Measurements from ENCODE around the gene GDA. TPM values are rescaled to one million over a fixed set of nuclear protein-coding genes. Genes with fewer than 3 reads are reported as not detected.

The GDA gene
- total RNA-seq, 1 experiment from 2014 or later: 3.6 TPM

DNA sequence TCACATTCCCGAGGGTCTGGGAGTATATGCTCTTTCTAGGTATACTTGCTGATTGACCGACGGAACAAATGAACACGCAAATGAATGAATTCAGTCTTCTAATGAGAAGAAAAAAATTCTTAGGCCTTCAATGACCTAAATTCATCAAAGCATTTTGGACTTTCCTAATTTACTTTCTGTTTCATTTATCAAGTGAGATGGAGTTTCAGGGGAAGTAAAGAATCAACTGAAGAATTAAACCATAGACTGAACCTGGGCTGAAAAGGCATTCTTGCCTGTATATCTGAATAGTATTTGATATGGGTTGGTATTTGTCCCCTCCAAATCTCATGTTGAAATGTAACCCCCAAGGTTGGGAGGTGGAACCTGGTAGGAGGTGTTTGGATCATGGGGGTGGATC, 151.6 kb downstream of the GDA start:
- no peaks in the 10 kb centered on the region for H3K23me2 ChIP-seq (ENCODE audit: insufficient read length, low read depth, low read length, poor library complexity, severe bottlenecking)
- H3K79me1 ChIP-seq (ENCODE audit: insufficient read depth, low read depth, low read length, poor library complexity, severe bottlenecking): no peaks in the 10 kb centered on the region
- H2BK12ac ChIP-seq (ENCODE audit: insufficient read length, low read depth, low read length): no peak overlapping the region
- H2BK15ac ChIP-seq (ENCODE audit: low read depth, low read length): no peak overlapping the region
- peaks cover 3 to 9% of the 10 kb centered on the region in 2 experiments; a peak in 2 of 4 replicates for H3K4me1 Mint-ChIP-seq
- no peak for DNase-seq
- H4K5ac ChIP-seq (ENCODE audit: insufficient read length, low read depth, low read length): no peak overlapping the region
- H3K18ac ChIP-seq (ENCODE audit: insufficient read length, low read depth, low read length): no peak overlapping the region
- no peak overlapping the region for H4K8ac ChIP-seq (replicated peaks; ENCODE audit: insufficient read length, low read depth, low read length)
- H2BK20ac ChIP-seq (ENCODE audit: low read depth, low read length, poor library complexity, severe bottlenecking): no peak overlapping the region
- H3K9ac ChIP-seq (ENCODE audit: extremely low read depth, insufficient read length, low read length): no peak overlapping the region
- H3K4me3 Mint-ChIP-seq: no peak overlapping the region
- no peak overlapping the region for H2BK5ac ChIP-seq (ENCODE audit: insufficient read length, low read length)
- H3K9me3 ChIP-seq (ENCODE audit: control insufficient read depth, low read depth, low read length): no peaks in the 10 kb centered on the region
- H3K79me2 ChIP-seq (ENCODE audit: insufficient read depth, low read length): no peaks in the 10 kb centered on the region
- H3T11ph ChIP-seq (ENCODE audit: low read length): no peak overlapping the region
- H3K14ac ChIP-seq (ENCODE audit: insufficient read depth, low read length): no peak overlapping the region
- TF ChIP-seq, protein P1, sequence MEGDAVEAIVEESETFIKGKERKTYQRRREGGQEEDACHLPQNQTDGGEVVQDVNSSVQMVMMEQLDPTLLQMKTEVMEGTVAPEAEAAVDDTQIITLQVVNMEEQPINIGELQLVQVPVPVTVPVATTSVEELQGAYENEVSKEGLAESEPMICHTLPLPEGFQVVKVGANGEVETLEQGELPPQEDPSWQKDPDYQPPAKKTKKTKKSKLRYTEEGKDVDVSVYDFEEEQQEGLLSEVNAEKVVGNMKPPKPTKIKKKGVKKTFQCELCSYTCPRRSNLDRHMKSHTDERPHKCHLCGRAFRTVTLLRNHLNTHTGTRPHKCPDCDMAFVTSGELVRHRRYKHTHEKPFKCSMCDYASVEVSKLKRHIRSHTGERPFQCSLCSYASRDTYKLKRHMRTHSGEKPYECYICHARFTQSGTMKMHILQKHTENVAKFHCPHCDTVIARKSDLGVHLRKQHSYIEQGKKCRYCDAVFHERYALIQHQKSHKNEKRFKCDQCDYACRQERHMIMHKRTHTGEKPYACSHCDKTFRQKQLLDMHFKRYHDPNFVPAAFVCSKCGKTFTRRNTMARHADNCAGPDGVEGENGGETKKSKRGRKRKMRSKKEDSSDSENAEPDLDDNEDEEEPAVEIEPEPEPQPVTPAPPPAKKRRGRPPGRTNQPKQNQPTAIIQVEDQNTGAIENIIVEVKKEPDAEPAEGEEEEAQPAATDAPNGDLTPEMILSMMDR (conservative IDR thresholded peaks at IDR 0.05): no peak
- no peak overlapping the region for H3K56ac ChIP-seq (ENCODE audit: insufficient read length, low read depth, low read length)
- H2AFZ ChIP-seq (ENCODE audit: low read length): no peak overlapping the region
- no peak overlapping the region for H4K91ac ChIP-seq (ENCODE audit: insufficient read length, low read depth, low read length)
- WGBS (ENCODE audit: extremely low coverage, insufficient read length, low lambda C conversion rate): no CpG with 5 or more reads among the region's 4 CpGs
- H2AK5ac ChIP-seq (ENCODE audit: insufficient read length, low read length): no peak overlapping the region
- H3K4ac ChIP-seq (ENCODE audit: low read depth, low read length): no peak overlapping the region
- no peak overlapping the region for H3K4me2 ChIP-seq (ENCODE audit: insufficient read depth, insufficient read length, low read length)
- H3K23ac ChIP-seq (ENCODE audit: insufficient read length, low read depth, low read length): no peak overlapping the region
- H3K9me3 Mint-ChIP-seq: no peaks in the 10 kb centered on the region
- H2BK120ac ChIP-seq (ENCODE audit: low read depth, low read length, poor library complexity, severe bottlenecking): no peak overlapping the region
- no peaks in the 10 kb centered on the region for H4K20me1 ChIP-seq (ENCODE audit: control insufficient read depth, insufficient read depth, insufficient read length)
- no peaks in the 10 kb centered on the region for H3K27me3 ChIP-seq (ENCODE audit: insufficient read depth, low read length)
- H3K27ac Mint-ChIP-seq: peak overlapping the region in 1 of 3 experiments; percentile 30; a peak in 1 of 7 replicates
- no peaks in the 10 kb centered on the region for H3K36me3 Mint-ChIP-seq (ENCODE audit: insufficient read depth in 1 of 3, low read depth in 3 of 3)
- H3K27me3 Mint-ChIP-seq (ENCODE audit: low read depth): no peaks in the 10 kb centered on the region; the same call in 1 of the 2 replicates
- H3K27ac ChIP-seq (ENCODE audit: insufficient read length, low read depth, low read length): no peak overlapping the region
- H3K4me1 ChIP-seq (ENCODE audit: insufficient read depth, low read length): no peaks in the 10 kb centered on the region

Other genes with a start within 250 kb of the GDA start
- 67.6 and 70.2 TPM in 2 replicates for gene ABHD17B, start 238.2 kb upstream of the GDA start, total RNA-seq (2021)
- 14.1 and 14.4 TPM in 2 replicates for gene C9orf85, start 237.8 kb upstream of the GDA start, total RNA-seq (2021)
- gene C9orf57, start 88.8 kb upstream of the GDA start, total RNA-seq (2021): not detected in 2 replicates
- gene ZFAND5, start 215.8 kb downstream of the GDA start, total RNA-seq (2021): 293 and 304 TPM in 2 replicates

Measured in H9 (cell line).